WTC11 (cell line): Measurements from ENCODE around the gene GYPE.
"Not testable (repeated sequence)": the region's sequence is repeated elsewhere in the genome, so short reads cannot be mapped to it uniquely, and the experiment has no call there.

ENCODE experiments used
- CTCF ChIP-seq: fragments of 200-600 bp; IDR thresholded peaks from 2 replicates; pipeline ENCODE4 v1.8.0; 2022; ENCODE audit warnings: antibody characterized with exemption
- FOXP1 ChIP-seq: sonication (generic); formaldehyde crosslinking; IDR thresholded peaks from 2 replicates; pipeline ENCODE4 v1.8.0; 2022; ENCODE audit warnings: missing genetic modification reagents, mild to moderate bottlenecking, moderate library complexity, borderline replicate concordance
- IRF1 ChIP-seq: sonication (generic); formaldehyde crosslinking; IDR thresholded peaks from 2 replicates; pipeline ENCODE4 v1.8.0; 2023; ENCODE audit warnings: missing genetic modification reagents
- JUN ChIP-seq: sonication (generic); formaldehyde crosslinking; IDR thresholded peaks from 2 replicates; pipeline ENCODE4 v1.8.0; 2023; ENCODE audit warnings: mild to moderate bottlenecking, missing genetic modification reagents
- MLX ChIP-seq: sonication (generic); formaldehyde crosslinking; IDR thresholded peaks from 2 replicates; pipeline ENCODE4 v1.8.1; 2023; ENCODE audit warnings: mild to moderate bottlenecking, missing genetic modification reagents, moderate library complexity
- MYBL2 ChIP-seq: sonication (generic); formaldehyde crosslinking; IDR thresholded peaks from 2 replicates; pipeline ENCODE4 v1.8.1; 2023; ENCODE audit warnings: mild to moderate bottlenecking, moderate library complexity, missing genetic modification reagents
- SP1 ChIP-seq: sonication (generic); formaldehyde crosslinking; conservative IDR thresholded peaks from 2 replicates; pipeline ENCODE4 v1.8.1; 2022; ENCODE audit warnings: missing genetic modification reagents
- ZNF121 ChIP-seq: sonication (generic); formaldehyde crosslinking; IDR thresholded peaks from 2 replicates; pipeline ENCODE4 v1.8.0; 2023; ENCODE audit warnings: missing genetic modification reagents

- TF ChIP-seq CTCF; ZNF121; SP1 (CRISPR knock-in tag); IRF1 (CRISPR knock-in tag); FOXP1; MYBL2 (CRISPR knock-in tag); MLX (CRISPR knock-in tag); JUN (CRISPR knock-in tag): not testable (repeated sequence)
Observed at GRCh38 chr4:143869925-143870324, 35.4 kb downstream of the GYPE start.
